HT-29 (cell line): ENCODE measurements around the gene RNF11. TPM values are rescaled to one million over a fixed set of nuclear protein-coding genes. Genes with fewer than 3 reads are reported as not detected.

Source experiments
- DNase-seq: peaks from one replicate; pipeline ENCODE4 v3.0.0-alpha.2; 2015; ENCODE audit warnings: low spot score
- total RNA-seq: library from RNA; depleted of rRNA; stranded (reverse); fragments of >200 nt; shearing (Covaris generic); gene quantifications from 2 replicates; pipeline ENCODE4 v1.2.3, GENCODE V29; 2014

Gene RNF11
- total RNA-seq, 1 experiment from 2014 or later, result 55.8 TPM

DNA sequence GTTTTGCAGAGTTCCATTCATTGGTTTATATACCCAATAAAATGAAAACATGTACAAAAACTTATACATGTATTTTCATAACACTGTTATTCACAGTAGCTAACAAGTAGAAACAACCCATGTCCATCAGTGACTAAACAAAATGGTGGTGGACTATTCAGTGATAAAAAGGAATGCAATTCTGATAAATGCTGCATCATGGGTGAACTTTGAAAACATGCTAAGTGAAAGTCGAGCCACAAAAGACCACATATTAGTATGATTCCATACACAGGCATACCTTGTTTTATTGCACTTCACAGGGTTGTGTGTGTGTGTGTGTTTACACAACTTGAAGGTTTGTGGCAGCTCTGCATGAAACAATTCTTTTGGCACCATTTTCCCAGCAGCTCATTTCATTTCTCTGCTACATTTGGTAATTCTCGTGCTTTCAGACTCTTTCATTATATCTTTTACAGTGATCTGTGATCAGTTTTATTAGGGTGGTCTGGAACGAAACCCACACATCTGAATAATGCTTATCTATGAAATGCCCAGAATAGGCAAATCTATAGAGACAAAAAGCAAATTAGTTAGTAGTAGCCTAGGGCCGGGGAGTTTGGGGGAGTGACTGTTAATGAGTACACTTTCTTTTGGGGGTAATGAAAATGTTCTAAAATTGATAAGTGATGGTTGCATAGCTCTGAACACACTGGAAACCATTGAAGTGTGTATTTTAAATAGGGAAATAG is 27.2 kb downstream of the RNF11 start:
- no peak for DNase-seq

DNA sequence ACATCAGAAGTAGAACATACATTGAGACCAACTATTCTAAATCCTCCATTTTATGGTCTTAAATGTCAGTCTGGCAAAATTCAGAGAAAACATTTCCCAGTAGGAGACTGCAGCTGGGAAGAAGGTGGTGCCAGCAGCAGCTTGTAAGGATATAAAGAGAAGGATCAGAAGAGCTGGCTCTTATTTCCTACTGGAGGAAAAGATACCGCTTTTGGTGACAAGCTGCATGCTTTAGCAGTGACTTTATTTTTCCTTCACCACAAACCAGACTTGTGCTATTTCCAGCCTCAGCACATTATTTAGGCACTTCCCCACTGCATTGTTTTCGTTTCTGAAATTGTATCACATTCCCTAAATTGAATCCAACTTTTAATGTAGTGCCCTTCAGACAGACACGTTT is 28.4 kb downstream of the RNF11 start:
- DNase-seq, result no peak

DNA sequence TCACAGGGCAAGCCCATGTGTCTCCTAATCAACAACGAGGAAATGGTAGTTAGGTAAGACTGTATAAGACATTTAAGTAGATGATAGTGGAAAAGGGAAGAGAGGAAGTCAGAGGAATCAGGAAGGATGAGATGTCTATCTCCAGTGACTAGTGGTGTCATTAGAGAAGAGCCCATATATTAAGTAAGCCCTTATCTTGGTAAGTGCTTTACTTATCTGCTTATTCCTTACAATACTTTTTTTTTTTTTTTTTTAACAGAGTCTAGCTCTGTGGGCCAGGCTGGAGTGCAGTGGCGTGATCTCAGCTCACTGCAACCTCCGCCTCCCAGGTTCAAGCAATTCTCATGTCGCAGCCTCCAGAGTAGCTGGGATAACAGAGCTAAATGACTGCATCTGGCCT is 29.5 kb downstream of the RNF11 start:
- no peak for DNase-seq

DNA sequence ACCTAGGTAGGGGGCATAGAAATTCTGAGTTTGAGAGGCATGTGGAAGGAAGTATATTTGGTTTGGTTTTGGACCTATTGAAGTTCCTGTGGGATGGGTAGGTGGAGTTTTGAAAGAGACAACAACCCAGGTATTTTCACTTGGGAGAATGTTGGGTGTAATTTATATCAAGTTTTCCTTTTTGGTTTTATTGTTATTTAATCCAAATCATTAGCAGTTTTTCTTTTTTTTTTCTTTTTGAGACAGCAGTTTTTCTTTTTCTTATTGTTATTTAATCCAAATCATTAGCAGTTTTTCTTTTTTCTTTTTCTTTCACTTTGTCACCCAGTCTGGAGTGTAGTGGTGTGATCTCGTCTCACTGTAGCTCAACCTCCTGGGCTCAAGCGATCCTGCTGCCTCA is 30.1 kb downstream of the RNF11 start:
- no peak for DNase-seq

DNA sequence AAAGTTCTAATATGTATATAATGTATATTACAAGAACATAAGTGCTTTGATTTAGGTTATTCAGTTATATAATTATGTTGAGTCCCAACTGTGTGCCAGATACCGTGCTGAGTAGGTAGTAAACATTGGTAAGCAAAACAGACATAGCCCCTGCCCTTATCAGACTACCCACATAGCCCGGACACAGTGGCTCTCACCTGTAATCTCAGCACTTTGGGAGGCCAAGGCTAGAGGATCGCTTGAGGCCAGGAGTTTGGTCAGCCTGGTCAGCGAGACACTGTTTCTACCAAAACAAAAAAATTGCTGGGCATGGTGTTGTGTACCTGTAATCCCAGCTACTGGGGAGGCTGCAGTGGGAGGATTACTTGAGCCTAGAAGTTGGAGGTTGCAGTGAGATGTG is 30.7 kb downstream of the RNF11 start:
- no peak for DNase-seq

DNA sequence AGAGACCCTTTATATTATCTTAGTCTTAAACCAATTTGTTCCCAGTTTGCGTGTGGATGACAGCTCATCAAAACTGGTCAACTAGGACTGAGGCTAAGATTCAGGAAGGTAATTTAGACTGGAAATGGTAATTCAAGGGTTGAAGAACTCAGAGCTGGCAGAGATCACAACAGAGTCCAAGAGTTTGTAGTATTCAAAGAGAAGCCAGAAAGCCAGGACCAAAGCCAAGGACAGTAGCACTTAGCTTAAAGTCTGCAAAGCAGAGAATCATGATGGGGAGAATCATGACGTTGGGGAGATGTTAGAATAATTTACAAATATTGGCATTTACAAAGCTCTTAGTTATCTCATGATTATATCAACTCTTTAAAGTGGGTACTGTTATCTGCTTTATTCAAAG is 32.6 kb downstream of the RNF11 start:
- DNase-seq, result no peak

DNA sequence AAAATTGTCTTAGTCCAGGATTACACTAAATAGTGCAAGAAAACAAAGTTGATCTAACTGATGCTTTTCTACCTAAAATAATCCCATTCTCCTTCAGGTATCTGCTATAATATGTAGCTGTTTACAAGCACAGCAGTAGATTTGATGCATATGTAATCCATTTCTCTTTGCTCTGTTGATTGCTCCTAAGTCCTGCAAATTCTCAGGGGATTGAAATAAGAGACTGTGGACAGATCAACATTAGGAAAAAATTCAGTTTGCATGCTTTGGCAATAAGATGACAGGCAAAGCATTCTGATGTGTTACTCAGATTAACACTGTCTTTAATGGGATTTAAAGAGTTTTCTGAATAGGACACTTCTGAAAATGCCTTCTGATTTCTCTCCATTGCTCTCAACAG is 34.7 kb downstream of the RNF11 start:
- no peak for DNase-seq

DNA sequence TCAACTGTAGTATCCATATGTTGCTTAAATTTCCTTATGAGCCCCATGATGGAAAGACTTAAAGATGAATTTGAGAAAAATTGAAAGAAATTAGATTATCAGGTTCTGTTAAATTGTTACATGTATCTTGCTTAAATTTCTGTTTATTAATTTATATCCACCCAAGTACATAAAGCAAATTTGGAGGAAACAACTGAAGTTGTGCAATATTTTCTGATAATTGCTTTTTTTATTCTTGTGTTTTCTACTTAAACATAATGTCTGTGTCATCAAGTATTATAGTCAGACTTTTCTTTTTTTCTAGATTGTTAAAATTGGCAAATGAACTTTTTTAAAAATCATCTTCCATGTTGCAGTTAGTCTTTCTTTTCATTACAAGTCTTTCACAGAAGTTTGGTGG is 36.8 kb downstream of the RNF11 start:
- DNase-seq, result no peak

DNA sequence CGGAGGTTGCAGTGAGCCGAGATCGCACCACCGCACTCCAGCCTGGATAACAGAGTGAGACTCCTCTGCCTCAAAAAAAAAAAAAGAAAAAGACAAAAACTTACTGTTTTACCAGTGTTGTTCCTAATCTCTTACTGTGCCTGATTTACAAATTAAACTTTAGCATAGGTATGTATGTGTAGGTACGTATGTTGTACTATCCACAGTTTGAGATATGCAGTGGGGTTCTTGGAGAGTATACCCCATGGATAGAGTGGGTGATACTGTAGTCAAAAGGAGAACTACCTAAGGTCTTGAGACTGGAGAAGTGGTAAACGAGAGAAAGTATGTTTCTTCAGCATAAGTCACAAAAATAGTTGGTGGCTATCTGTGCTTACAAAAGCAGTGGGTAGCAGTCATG is 38.6 kb downstream of the RNF11 start:
- no peak for DNase-seq

DNA sequence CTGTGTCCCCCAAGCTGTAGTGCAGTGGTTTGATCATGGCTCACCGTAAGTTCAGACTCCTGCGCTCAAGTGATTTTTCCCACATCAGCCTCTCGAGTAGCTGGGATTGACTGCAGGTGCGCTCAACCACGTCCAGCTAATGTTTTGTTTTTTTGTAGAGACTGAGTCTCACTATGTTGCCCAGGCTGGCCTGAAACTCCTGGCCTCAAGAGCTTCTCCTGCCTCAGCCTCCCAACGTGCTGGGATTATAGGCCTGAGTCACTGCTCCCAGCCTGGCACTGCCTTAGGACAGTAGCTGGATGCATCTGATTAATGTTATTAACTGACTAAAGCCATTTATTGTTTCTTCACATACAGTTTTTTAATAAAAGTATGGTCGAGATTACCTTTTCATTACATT is 40.2 kb downstream of the RNF11 start:
- DNase-seq, result no peak

DNA sequence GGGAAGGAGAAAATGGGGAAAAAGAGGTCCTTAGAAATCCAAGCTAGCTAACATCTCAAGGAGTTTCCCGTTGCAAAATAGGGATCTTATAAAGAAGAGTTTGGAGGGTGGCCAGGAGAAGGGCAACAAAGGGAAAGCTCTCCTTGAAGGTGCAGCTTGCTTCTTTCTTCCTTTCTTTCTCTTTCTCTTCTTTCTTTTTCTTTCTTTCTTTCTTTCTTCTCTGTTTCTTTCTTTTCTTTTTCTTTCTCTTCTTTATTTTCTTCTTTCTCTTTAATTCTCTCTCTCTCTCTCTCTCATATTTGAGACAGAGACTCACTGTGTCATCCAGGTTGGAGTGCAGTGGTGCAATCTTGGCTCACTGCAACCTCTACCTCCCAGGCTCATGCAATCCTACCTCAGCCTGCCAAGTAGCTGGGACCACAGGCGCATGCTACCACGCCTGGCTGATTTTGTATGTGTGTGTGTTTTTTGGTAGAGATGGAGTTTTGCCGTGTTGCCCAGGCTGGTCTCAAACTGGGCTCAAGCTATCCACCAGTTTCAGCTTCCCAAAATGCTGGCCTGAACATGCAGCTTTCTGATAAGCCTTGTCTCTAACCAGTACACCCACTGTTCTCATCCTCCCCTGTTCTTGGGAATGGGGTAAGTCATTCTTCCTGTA is 44.4 kb downstream of the RNF11 start:
- DNase-seq, result no peak

DNA sequence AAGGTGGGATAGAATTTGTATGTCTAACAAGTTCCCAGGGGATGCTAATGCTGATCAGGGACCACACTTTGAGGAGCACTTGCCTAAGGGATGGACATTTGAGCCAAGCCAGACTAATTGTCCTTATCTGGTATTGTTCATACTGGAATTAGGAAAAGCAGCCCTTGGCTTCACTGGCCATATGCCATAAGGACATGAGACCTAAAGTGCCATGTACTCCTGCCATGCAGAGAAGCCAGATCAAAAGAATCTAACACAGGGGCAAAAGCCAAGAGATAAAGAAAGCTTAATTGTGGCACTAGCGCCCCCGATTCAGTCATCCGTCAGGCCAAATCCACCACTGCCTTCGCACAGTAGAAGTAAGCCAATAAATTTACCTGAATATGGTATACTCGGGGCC is 45.7 kb downstream of the RNF11 start:
- DNase-seq, result no peak

DNA sequence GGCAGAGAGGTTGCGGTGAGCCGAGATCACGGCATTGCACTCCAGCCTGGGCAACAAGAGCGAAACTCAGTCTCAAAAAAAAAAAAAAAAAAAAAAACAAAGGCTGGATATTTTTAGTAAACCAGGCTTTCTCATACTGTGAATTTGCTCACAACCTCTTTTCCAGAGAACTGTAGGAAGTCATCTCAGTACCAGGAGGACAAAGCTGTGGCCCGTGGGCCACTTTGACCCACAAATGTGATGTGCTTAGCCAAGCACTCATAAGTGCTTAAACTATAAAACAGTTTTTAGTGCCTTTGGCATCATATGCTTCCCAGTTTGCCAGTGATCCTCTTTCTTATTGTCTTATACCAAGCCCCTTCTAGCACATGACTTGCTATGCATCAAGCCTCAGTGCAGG is 46.5 kb downstream of the RNF11 start:
- no peak for DNase-seq

DNA sequence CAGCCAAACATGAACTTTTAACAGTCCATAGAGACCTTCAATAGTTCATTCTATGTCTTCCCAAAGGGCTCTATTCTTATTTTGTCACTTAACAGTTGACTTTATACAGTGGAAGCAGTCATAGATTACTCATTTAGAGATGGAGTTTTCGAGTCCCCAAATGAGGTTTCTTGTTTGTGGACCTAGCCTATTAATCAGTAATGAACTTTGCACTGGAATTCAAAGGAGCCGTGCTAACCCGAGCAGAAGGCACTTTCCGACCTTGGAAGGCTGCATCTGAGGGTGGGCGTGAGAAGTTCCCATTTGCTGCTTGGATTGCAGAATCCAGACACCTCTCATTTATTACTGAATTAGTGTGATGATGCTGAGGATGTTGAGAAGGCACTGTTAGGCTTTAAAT is 47.9 kb downstream of the RNF11 start:
- no peak for DNase-seq

DNA sequence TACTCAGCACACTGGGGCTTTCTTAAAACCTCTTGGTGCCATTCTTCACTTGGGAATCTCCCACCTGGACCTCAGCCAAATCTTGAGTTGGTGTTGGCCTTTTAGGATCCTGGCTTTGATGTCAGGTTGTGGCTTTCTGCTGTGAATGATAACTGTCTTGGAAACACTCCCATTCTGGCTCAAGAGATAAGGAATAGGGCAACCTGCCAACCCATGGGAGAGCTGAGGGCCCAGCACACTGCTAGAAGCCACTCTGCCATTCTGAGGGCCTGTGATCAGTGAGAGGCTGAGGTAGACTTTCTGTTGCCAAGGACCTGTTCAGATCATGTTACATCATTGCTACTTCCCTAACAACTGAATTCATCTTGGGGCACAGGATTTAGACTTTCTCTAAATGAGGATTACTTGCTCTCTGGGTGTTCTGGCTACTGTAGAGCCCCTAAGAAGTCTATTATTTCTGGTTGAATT is 48.4 kb downstream of the RNF11 start:
- DNase-seq, result peak; percentile 38

DNA sequence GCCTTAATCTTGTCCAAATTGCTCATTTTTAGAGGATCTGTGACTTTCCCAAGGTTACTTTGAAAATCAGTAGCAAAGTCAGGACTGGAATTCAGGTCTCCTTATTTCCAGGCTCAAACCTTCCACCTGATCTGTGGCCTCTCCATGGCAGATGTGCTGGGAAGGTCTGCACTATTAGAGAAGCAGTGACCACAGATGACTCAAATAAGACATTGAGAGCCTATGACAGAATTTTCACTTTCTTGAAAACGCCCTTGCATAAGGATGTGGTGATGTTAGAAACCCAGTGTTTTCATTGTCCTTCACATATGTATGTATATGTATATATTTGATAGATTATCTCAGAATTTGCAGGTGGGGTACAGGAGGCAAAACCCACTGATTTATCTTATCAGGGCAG is 49.0 kb downstream of the RNF11 start:
- no peak for DNase-seq

DNA sequence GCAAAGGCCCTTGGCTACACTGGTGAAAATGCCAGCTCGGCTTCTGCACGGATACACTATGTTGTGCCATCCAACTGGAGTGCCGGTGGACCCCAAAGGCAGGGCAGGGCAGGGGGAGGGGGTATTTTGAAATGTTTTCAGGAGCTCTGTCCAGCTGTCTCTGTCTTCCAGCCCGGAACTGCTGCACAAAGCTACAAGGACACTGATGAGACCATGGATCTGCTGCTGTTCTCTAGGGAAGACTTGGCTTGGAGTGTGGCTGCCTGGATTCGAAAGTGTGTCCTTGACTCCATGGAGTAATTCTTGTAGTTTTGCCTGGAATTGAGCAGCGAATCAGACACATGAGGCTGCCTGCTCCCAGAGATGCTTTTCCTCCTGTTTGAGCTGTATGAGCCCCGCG is 51.9 kb downstream of the RNF11 start:
- DNase-seq, result no peak

DNA sequence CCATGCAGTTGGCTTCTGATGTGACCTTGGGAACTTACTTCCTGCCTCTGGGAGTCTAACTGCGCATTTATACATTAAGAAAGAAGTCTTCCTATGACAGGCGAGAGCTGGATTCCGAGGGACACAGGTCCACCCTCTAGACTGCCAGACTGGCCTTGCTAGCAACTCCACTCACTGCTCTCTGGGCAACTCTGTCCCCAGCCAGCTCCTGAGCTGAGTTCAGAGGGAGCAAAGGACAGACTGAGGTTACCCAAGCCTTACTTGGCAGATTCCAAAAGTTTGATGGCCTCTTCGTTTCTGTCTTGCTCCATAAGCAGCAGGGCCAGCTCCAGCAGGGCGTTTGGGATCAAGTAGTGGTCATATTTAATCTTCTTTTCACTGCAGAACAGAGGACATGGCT is 52.5 kb downstream of the RNF11 start:
- DNase-seq, result no peak

DNA sequence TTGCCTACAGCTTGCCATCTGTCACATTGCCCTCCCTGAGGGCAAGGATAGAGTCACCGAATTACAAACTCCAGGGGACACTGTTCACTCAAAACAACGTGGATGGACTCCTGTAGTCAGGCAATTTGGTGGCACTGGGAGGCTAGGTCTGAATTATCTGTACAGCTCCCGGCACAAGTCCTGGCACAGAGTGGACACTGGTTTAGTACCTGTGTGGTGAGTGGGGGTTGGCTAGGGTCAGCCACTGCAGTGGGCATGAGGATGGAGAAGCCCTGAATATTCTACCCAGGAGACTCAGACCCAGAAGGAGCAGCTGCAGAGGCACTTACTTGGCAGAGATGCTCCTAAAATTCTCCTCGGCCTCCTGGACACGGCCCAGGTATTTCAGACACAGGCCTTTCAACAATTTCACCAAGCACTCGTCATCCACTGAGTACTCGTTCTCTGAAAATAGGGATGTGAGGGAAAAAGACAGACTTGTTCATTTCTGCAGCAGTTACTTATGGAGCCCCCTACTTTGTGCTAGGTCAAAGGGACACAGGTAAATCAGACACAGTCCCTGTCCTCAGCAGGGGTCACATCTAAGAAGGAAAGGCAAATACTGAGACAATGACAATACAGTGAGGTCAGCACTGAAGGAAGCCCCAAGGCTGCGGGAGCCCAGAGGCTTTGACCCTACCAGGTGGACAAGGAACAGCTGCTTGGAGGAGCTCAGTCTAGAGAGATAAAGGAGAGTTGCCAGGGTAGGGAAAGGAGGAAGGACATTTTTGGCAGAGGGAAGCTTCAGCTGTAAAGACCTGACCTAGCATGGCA is 53.8 kb downstream of the RNF11 start:
- DNase-seq, result no peak

DNA sequence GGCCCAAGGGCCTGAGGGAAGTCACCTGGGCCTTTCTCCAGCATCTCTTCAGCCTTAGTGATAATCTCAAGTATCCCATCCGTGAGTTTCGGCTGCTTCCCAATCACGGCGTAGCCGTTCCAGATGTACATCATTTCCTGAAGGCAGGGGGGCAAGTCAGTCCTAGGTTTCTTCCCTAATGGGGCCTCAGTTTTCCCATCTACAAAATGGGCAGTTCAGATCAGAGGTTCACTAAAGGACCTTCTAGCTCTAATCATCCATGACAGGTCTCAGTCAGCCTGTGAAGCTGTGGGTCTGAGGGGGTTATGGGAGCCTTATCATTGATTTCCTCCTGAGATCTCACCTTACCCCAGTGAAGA is 54.4 kb downstream of the RNF11 start:
- DNase-seq, result no peak

DNA sequence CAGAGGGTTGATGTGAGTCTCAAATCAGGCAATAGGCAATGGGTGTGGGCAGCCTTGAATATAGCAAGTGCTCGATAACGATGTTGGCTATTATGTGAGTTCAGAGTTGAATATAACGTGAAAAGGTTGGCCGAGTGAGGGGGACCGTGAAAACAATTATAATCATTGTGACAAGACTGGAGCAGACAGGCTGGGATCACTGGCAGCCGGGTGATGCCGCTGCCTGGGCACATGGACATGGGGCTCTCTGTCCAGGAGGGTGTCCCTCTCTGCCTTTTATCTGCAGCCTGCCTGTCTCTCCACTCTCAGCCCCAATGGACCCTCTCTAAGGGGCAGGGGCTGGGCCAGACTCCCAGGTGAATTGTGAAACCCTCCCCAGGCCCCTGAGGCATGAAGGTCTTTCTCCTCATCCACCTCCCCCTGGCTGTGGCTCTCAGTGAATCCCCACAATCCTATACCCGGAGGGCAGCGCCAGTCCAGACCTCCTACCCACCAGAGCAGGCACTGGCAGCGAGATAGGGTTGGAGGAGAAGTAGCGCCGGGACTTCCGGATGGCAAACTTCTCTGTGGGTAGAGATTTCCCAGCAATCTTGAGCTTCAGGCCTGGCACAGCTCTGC is 57.9 kb downstream of the RNF11 start:
- DNase-seq, result no peak

DNA sequence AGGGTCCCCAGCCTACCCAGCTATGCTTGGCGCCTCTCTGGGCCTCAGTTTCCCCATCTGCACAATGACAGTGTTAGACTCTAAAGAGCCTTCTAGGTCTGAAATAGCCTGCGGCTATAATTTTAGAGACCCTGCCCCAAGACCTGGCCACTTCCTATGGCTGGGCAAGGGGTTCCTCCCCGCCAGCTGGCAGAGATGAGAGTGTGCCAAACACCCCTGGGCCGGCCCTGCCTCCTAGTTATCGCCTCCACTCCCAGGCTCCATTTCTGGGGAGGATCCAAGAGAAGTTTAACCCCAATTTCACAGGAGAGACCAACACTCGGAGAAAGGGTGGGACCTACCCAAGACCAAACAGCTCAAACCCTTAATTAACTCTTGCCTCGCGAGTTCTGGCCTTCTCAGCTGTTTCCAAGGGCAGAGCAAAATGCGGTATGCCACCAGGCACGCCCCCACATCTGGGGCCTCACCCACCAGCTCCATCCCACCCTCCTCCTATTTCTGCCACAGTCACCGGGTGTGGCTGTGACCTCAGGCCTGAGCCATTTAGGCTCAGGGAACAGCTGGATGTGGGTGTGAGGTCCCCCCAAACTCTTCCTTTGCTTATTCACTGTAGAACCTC is 58.6 kb downstream of the RNF11 start:
- no peak for DNase-seq
